SK-N-SH (cell line): ENCODE data around the gene MAGI2. TPM values are rescaled to one million over a fixed set of nuclear protein-coding genes. Genes with fewer than 3 reads are reported as not detected.

Experiments
- CTCF ChIA-PET: fragments of 300-600, 350-600 bp; formaldehyde crosslinking; extraction: SDS; loops from one replicate; lab custom pipeline; 2021; lab: Yijun Ruan, JAX
- POLR2A ChIA-PET: fragments of 350-600 bp; sonication (Branson Sonifier 250); formaldehyde crosslinking; extraction: SDS; loops from one replicate; lab custom pipeline; 2020; ENCODE audit warnings: antibody characterized with exemption, inconsistent platforms; lab: Yijun Ruan, JAX
- DNase-seq: peaks from one replicate; pipeline ENCODE4 v3.0.0; 2012
- H2AFZ ChIP-seq: fragments of 200-600 bp; sonication (generic); 2 replicates; pipeline ENCODE4 v1.8.1; 2016; ENCODE audit warnings: antibody characterized with exemption, mild to moderate bottlenecking, low read depth
- H3F3A ChIP-seq: fragments of 200-600 bp; sonication (generic); replicated peaks from 2 replicates; pipeline ENCODE3; 2016; ENCODE audit warnings: antibody characterized with exemption, mild to moderate bottlenecking; ENCODE audit not compliant: insufficient read depth
- H3K27ac ChIP-seq, 2 experiments: fragments of 200-500 bp in 1 of 2; fragments of 200-600 bp in 1 of 2; sonication (Bioruptor generic) in 1 of 2; sonication (generic), shearing (Covaris generic) in 1 of 2; 2 replicates each; pipeline versions ENCODE4 v1.5.1 to v1.6.1; 2014 to 2016; ENCODE audit warnings: low read depth in 2 of 2, inconsistent platforms in 1 of 2, low read length in 1 of 2, mild to moderate bottlenecking in 1 of 2, mixed read lengths in 1 of 2
- H3K27me3 ChIP-seq: fragments of 200-600 bp; sonication (generic), shearing (Covaris generic); 2 replicates; pipeline ENCODE4 v1.6.1; 2016; ENCODE audit warnings: mixed run types; ENCODE audit not compliant: insufficient read depth
- H3K36me3 ChIP-seq, 2 experiments: fragments of 200-500 bp in 1 of 2; fragments of 200-600 bp in 1 of 2; sonication (Bioruptor generic) in 1 of 2; sonication (generic) in 1 of 2; replicated peaks in 1 of 2; 2 replicates each; pipeline versions ENCODE3 to v1.5.1; 2014 to 2016; ENCODE audit warnings: low read length in 1 of 2, mild to moderate bottlenecking in 1 of 2; ENCODE audit not compliant: insufficient read depth in 2 of 2, control insufficient read depth in 1 of 2
- H3K4me1 ChIP-seq, 2 experiments: fragments of 200-500 bp in 1 of 2; fragments of 200-600 bp in 1 of 2; sonication (Bioruptor generic) in 1 of 2; sonication (generic), shearing (Covaris generic) in 1 of 2; 2 replicates each; pipeline versions ENCODE4 v1.5.1 to v1.6.1; 2014 to 2016; ENCODE audit warnings: low read depth in 1 of 2, low read length in 1 of 2, mixed run types in 1 of 2; ENCODE audit not compliant: insufficient read depth in 2 of 2, control insufficient read depth in 1 of 2
- H3K4me2 ChIP-seq: fragments of 200-600 bp; sonication (generic), shearing (Covaris generic); 2 replicates; pipeline ENCODE4 v1.6.1; 2017; ENCODE audit warnings: mixed run types
- H3K4me3 ChIP-seq, 2 experiments: fragments of 200-500 bp in 1 of 2; fragments of 200-600 bp in 1 of 2; sonication (Bioruptor generic) in 1 of 2; sonication (generic), shearing (Covaris generic) in 1 of 2; 2 replicates each; pipeline versions ENCODE4 v1.5.1 to v1.8.1; 2014 to 2016; ENCODE audit warnings: low read depth in 2 of 2, inconsistent platforms in 1 of 2, low read length in 1 of 2, mild to moderate bottlenecking in 1 of 2, mixed read lengths in 1 of 2, moderate library complexity in 1 of 2
- H3K79me2 ChIP-seq: fragments of 200-600 bp; sonication (generic); 2 replicates; pipeline ENCODE4 v1.8.1; 2017; ENCODE audit warnings: mild to moderate bottlenecking; ENCODE audit not compliant: insufficient read depth
- H3K9ac ChIP-seq: fragments of 200-600 bp; sonication (generic); 2 replicates; pipeline ENCODE4 v1.6.1; 2017; ENCODE audit warnings: mixed run types
- H3K9me2 ChIP-seq: fragments of 200-600 bp; sonication (generic); 2 replicates; pipeline ENCODE4 v1.6.1; 2017; ENCODE audit warnings: mixed run types
- H3K9me3 ChIP-seq: fragments of 200-600 bp; sonication (generic); 2 replicates; pipeline ENCODE4 v1.6.1; 2017; ENCODE audit warnings: mixed run types, mild to moderate bottlenecking, moderate library complexity
- H4K20me1 ChIP-seq: fragments of 200-600 bp; sonication (generic); 2 replicates; pipeline ENCODE4 v1.6.1; 2017; ENCODE audit warnings: mild to moderate bottlenecking, mixed run types; ENCODE audit not compliant: insufficient read depth
- ELF1 ChIP-seq: IDR thresholded peaks from 2 replicates; pipeline ENCODE4 v1.4.0; 2012
- FOXJ3 ChIP-seq: sonication (generic); formaldehyde crosslinking; IDR thresholded peaks from 2 replicates; pipeline ENCODE4 v1.5.1; 2020; ENCODE audit warnings: mild to moderate bottlenecking, missing genetic modification reagents
- FOXM1 ChIP-seq: IDR thresholded peaks from 2 replicates; pipeline ENCODE4 v1.4.0; 2012; ENCODE audit warnings: low read depth, mild to moderate bottlenecking
- IRF3 ChIP-seq: fragments of 150-350 bp; IDR thresholded peaks from 2 replicates; pipeline ENCODE4 v1.6.1; 2016; ENCODE audit warnings: mild to moderate bottlenecking, low read depth, low read length
- MAX ChIP-seq: IDR thresholded peaks from 2 replicates; pipeline ENCODE4 v1.4.0; 2012; ENCODE audit warnings: low read depth
- MEF2A ChIP-seq: IDR thresholded peaks from 2 replicates; pipeline ENCODE4 v1.4.0; 2012; ENCODE audit warnings: low read depth, borderline replicate concordance
- MXI1 ChIP-seq: IDR thresholded peaks from 2 replicates; pipeline ENCODE4 v1.6.1; 2012; ENCODE audit warnings: mild to moderate bottlenecking, low read depth, low read length, improper control_type of control experiment
- NFIC ChIP-seq: IDR thresholded peaks from 2 replicates; pipeline ENCODE4 v1.4.0; 2012; ENCODE audit warnings: borderline replicate concordance
- PBX3 ChIP-seq: IDR thresholded peaks from 2 replicates; pipeline ENCODE4; 2012
- POLR2AphosphoS5 ChIP-seq: IDR thresholded peaks from 2 replicates; pipeline ENCODE4 v1.6.1; 2012; ENCODE audit warnings: low read depth, low read length
- RAD21 ChIP-seq: IDR thresholded peaks from 2 replicates; pipeline ENCODE4 v1.6.1; 2012; ENCODE audit warnings: mild to moderate bottlenecking, low read length
- REST ChIP-seq: IDR thresholded peaks from 2 replicates; pipeline ENCODE4 v1.6.1; 2012; ENCODE audit warnings: mild to moderate bottlenecking, low read depth, low read length, moderate library complexity
- TAF1 ChIP-seq: IDR thresholded peaks from 2 replicates; pipeline ENCODE4 v1.6.1; 2012; ENCODE audit warnings: low read depth, mild to moderate bottlenecking, low read length, moderate library complexity, borderline replicate concordance
- TCF12 ChIP-seq: IDR thresholded peaks from 2 replicates; pipeline ENCODE4 v1.4.0; 2012
- TEAD4 ChIP-seq: IDR thresholded peaks from 2 replicates; pipeline ENCODE4 v1.4.0; 2012; ENCODE audit warnings: mild to moderate bottlenecking, borderline replicate concordance; ENCODE audit not compliant: insufficient read depth
- YY1 ChIP-seq: IDR thresholded peaks from 2 replicates; pipeline ENCODE4 v1.4.0; 2012; ENCODE audit warnings: low read depth, mild to moderate bottlenecking
- WGBS: methylation state at CpG from one replicate; pipeline ENCODE4 v1.1.6; 2017; ENCODE audit warnings: low lambda C conversion rate; 5-methylcytosine and 5-hydroxymethylcytosine counted together
- polyA plus RNA-seq, 3 experiments: library from polyadenylated mRNA; depleted of rRNA; stranded (reverse); fragments of >200 nt; gene quantifications; 2 replicates each; pipeline ENCODE4 v1.2.3, GENCODE V29; 2012

The MAGI2 gene
- polyA plus RNA-seq, 1 of the 3 experiments (the other 2 are of a cell fraction), result 1.1 TPM

- TF ChIP-seq TEAD4, result no peak
- no peak for TF ChIP-seq TAF1
- TF ChIP-seq RAD21, result no peak
- no peak for TF ChIP-seq POLR2AphosphoS5
- TF ChIP-seq TCF12, result no peak
- TF ChIP-seq MEF2A, result no peak
- no peak for TF ChIP-seq MXI1
- no peaks in the 10 kb centered on the region for H3F3A ChIP-seq
- no peaks in the 10 kb centered on the region for H3K9me2 ChIP-seq
- no peak overlapping the region for H3K27ac ChIP-seq
- no peaks in the 10 kb centered on the region for H3K36me3 ChIP-seq
- WGBS, result 71% methylated on average over 5 of the region's 5 CpGs
- no peak overlapping the region for H3K9ac ChIP-seq
- DNase-seq, result no peak
- H4K20me1 ChIP-seq, result no peaks in the 10 kb centered on the region
- H3K4me3 ChIP-seq, result no peak overlapping the region
- H3K9me3 ChIP-seq, result no peaks in the 10 kb centered on the region
- H3K4me2 ChIP-seq, result no peak overlapping the region
- H3K79me2 ChIP-seq, result no peaks in the 10 kb centered on the region
- H2AFZ ChIP-seq, result no peak overlapping the region
- ChIA-PET POLR2A (no interaction called here), CTCF (interaction anchor here (0.6 kb wide), 1 partner anchor 483 kb away, joined by 3 read pairs; no protein-coding TSS in a partner anchor)
- H3K4me1 ChIP-seq, result peaks cover 0 to 4% of the 10 kb centered on the region in 2 experiments; a peak in 1 of 4 replicates
- no peaks in the 10 kb centered on the region for H3K27me3 ChIP-seq
Observed at GRCh38 chr7:78130446-78131215, 1322.8 kb downstream of the MAGI2 start.

- no peaks in the 10 kb centered on the region for H3K79me2 ChIP-seq
- H3K4me1 ChIP-seq, result peaks cover 0 to 4% of the 10 kb centered on the region in 2 experiments; a peak in 1 of 4 replicates
- H3K9me2 ChIP-seq, result no peaks in the 10 kb centered on the region
- H3K27me3 ChIP-seq, result no peaks in the 10 kb centered on the region
- H3K36me3 ChIP-seq, result no peaks in the 10 kb centered on the region
- CTCF ChIA-PET, result no interaction called here
- H3K4me2 ChIP-seq, result no peak overlapping the region
- no peak overlapping the region for H3K27ac ChIP-seq
- H4K20me1 ChIP-seq, result no peaks in the 10 kb centered on the region
- TF ChIP-seq YY1 (no peak), TEAD4 (no peak), TAF1 (no peak), PBX3 (no peak), TCF12 (no peak), FOXM1 (no peak), FOXJ3 (CRISPR knock-in tag) (no peak), ELF1 (no peak), NFIC (no peak), RAD21 (no peak), POLR2AphosphoS5 (no peak), REST (no peak), MAX (no peak), IRF3 (no peak)
- TF ChIP-seq, all 33 proteins: peak for 0
- no peak overlapping the region for H2AFZ ChIP-seq
- no peak for DNase-seq
- H3K9ac ChIP-seq, result no peak overlapping the region
- no peaks in the 10 kb centered on the region for H3F3A ChIP-seq
- no peaks in the 10 kb centered on the region for H3K9me3 ChIP-seq
- WGBS, result 89% methylated on average over 4 of the region's 4 CpGs
- H3K4me3 ChIP-seq, result no peak overlapping the region
- POLR2A ChIA-PET, result no interaction called here
Observed at GRCh38 chr7:78129865-78130264, 1323.6 kb downstream of the MAGI2 start.
